Suppressor macrophage treated with lipopolysaccharide for 4 hours (primary cell): ENCODE data around the gene TNS1.

Experiments
- DNase-seq: peaks from one replicate; pipeline ENCODE4 v3.0.0-alpha.2; 2020

The TNS1 gene

GRCh38 chr2:217804791-217805667, 197.8 kb downstream of the TNS1 start:
- DNase-seq = no peak

- no peak for DNase-seq
Measured at GRCh38 chr2:217804338-217804737, 198.5 kb downstream of the TNS1 start.

DNA sequence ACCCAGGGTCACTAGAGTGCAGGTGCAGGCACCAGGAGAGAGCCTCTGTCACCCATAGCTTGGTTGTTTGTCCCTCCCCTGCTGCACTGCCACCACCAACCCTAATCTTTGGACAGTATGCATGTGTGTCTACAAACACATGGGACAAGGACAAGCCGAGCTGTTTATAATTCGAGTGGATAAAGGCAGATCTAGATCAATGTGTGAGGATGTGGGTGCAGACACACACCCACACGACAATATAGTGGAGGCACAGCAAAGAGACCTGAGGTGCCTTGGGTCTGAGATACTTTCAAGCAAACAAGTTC, 199.2 kb downstream of the TNS1 start:
- DNase-seq = no peak

- no peak for DNase-seq
Measured at GRCh38 chr2:217802876-217803652, 199.7 kb downstream of the TNS1 start.

GRCh38 chr2:217802266-217802665, 200.5 kb downstream of the TNS1 start:
- DNase-seq = no peak

- DNase-seq = no peak
Measured at GRCh38 chr2:217801711-217802110, 201.1 kb downstream of the TNS1 start.

DNA sequence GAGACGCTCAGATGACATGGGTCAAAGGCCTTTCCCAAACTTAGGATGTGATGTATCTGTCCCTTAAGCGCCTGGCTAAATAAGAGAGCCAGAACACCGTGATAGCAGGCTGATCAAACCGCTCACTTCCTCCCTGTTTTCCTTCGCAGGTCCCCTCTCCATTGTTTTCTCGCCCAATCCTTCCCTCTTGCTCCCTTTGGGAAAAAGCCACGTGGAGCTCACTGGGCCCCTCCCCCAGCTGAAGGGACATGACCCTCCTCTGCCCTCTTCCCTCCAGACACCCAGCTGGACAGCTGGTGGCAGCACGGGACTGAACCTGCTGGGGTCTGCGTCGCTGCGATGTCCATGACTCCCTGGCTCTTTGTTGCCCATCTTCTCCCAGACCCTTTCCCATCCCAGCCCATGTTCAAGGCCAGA, 201.7 kb downstream of the TNS1 start:
- DNase-seq = no peak

DNA sequence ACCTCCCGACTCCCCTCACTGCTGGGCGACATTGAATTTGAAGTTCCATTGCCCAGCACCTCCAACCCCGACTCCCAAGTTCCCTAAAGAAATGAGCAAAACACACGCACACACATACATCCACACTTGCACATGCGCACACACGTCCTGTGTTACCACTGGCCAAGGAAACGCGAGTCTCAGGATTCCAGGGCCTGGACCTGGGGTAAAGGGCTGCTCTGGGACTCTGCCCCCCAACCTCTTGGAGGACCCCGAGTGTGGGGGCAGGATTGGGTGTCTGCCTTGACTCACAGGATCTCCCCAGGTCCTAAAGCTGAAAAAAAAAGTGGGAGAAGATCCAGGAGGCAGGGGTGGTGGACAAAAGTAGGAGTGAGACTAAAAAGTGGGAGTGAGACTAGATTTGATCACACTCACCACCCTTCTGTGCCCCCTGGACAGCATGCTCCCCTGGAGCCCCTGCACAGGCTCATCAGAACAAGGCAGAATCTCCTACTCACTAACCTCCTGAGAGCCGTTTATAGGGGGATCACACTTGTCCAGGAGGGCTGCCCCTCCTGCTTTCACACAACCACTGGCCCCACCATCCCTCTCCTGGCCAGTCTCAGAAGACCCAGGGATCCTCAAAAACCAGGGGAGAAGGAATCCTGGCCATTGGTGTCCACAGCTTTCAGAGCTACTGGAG, 202.2 kb downstream of the TNS1 start:
- no peak for DNase-seq

DNA sequence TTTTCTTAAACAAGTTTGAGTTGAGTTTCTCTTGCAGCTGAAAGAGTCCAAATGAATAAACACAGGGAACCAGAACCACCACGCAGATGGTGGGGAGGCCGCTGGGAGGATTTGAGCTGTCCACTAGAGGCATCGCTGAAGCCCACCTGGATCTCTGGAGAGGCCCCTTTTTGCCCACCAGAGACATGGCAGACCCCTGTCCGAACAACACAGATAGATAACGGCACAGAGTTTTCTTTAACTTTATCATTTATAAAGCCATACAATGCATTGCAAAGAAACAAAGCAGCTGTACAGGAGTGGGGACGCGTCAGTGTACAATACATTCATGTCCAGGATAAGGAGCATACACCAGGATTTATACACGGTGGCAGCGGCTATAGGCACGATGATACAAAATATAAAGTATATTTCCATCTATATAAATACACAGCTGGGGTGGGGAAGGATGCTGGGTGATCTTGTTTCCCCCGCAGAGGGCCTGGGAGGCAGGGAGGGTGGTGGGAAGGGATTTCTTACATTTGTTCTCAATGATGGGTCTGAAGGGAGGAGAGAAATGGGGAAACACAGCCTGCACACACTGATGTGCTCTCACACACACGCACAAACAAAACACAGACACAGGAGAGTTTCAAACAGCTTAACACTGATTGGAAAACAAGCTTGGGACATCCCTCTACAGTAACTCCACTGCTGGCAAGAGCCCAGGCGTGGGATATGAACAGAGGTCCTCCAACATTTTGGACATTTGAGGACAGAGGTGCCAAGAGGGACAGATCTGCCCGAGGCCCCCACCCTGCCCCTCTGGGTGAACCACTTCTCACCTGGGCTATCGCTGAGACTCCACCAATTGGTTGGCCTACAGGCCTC, 203.0 kb downstream of the TNS1 start:
- DNase-seq = no peak

DNA sequence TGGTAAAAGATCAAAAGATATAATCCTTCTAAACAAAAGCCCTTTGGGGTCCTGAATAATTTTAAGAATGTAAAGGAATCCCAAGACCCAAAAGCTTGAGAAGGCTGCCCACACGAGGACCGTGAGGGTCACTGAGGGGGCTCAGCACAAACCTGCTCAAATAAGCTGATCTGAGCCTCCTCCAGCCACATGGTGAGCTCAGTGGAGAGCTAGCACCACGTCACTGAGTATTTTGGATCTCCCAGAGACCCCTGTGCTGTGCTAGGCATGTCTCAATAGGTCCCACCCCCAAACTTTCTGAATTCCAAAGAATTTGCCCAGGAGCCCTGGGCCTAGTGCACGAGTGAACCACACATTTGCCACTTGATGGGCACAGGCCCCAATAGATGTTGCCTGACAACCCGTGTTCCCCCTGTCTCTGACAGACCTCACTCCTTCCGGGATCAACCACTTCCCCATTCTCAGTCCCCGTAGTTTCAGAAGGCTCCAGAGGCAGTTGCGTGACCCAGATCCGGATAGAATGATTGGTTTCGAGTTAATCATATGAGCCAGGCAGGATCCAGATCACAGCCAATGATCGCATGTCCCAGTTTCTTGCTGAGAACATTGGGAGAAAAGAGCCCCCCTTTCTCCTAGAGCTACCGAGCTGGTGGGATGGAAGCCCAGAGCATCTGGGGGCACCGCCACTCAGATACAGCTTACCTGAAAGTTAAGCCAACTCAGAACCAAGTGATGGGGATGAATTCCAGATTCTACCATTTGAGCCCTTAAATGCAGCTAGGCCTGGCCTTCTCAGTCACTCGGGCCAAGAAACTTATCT, 203.8 kb downstream of the TNS1 start:
- peak; percentile 86 for DNase-seq

GRCh38 chr2:217798191-217798590, 204.6 kb downstream of the TNS1 start:
- no peak for DNase-seq

- no peak for DNase-seq
Measured at GRCh38 chr2:217797661-217798069, 205.1 kb downstream of the TNS1 start.

DNA sequence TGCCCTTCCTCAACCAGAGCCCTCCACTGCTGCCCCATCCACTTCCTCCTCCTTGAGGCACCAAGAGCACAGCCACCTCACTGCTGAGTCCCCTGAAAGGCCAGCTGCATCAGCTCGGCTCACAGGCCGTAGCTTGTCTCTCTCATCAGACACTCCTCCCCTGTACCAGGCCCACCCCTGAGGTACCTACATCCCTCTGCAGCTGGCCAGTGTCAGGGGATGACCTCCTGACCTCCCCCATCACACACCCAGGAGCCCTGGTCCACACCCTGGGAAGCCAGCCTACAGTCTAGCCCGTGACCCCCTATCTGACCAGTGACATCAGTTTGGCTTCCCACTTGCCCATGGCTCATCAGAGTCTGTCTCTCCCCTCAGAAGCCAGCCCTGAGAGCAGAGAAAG, 205.6 kb downstream of the TNS1 start:
- peak; percentile 17 for DNase-seq

- DNase-seq = no peak
Measured at GRCh38 chr2:217795706-217796465, 206.9 kb downstream of the TNS1 start.

- DNase-seq = no peak
Measured at GRCh38 chr2:217795067-217795466, 207.7 kb downstream of the TNS1 start.

GRCh38 chr2:217794133-217794986, 208.4 kb downstream of the TNS1 start:
- no peak for DNase-seq

DNA sequence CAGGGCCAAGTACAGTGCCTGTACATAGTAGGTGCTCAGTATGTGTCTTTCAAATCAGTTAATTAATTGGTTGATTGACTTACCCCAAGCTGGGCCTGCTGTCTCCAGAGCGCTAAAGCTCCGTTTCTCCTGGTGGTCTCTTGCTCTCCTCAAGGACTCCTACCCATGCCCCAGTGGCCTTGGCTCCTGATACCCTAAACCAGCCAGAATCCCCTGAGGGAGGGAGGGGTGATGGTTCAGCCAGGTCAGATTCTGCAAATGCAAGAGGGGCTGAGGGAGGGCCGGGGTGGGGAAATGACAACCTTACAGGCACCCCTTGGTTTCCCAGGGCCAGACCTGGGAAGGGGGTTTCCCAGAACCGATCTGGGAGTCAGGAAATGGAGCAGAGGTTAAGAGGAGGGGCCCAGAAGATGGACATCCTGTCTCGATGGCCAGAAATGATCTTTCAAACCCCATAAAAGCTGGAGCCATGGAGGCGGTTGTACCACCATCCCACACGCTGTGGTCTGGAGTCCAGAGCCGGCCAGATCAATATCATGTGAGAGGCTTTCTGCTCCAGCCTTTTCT, 209.1 kb downstream of the TNS1 start:
- no peak for DNase-seq

- no peak for DNase-seq
Measured at GRCh38 chr2:217792626-217793527, 209.9 kb downstream of the TNS1 start.

DNA sequence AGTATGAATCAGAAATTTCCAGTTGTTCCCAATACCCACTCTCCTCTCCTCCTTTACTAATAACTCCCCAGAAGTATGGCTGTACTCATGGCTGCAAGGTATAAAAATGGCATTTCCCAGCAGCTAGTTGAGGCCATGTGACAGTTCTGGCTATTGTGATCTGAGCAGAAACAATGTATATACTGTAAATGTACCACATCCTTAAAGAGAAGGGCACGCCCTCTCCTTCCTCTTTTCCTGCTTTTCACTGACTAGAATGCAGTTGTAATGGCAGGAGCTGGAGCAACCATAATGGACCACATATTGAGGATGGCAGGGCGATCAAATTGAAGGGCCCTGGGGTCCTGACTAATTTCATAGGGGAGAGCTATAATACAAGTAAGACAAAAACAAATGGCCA, 211.2 kb downstream of the TNS1 start:
- peak; percentile 34 for DNase-seq
